Neural cell (in vitro differentiated cells): ENCODE measurements around the gene C1orf226. TPM values are rescaled to one million over a fixed set of nuclear protein-coding genes. Genes with fewer than 3 reads are reported as not detected.
A peak's percentile ranks its signal among the peaks of the same experiment; 100 is the strongest.

Experiments
- H2AFZ ChIP-seq: fragments of 200-600, 300-800 bp; sonication (generic), shearing (Covaris generic); 2 replicates; pipeline ENCODE4 v1.6.0; 2014; ENCODE audit warnings: low read depth, mild to moderate bottlenecking, antibody characterized with exemption, low read length, moderate library complexity
- H3F3A ChIP-seq: fragments of 200-600 bp; shearing (Covaris generic); 2 replicates; pipeline ENCODE4 v1.6.1; 2016; ENCODE audit warnings: mild to moderate bottlenecking, moderate library complexity, mixed read lengths, antibody characterized with exemption, low read length; ENCODE audit not compliant: insufficient read depth, poor library complexity, severe bottlenecking
- H3K27ac ChIP-seq: fragments of 200-600, 300-800 bp; sonication (generic), shearing (Covaris generic); 2 replicates; pipeline ENCODE4 v1.5.1; 2014; ENCODE audit warnings: mild to moderate bottlenecking, low read length, moderate library complexity
- H3K27me3 ChIP-seq: fragments of 300-800, 200-600 bp; sonication (generic), shearing (Covaris generic); 2 replicates; pipeline ENCODE4 v1.6.0; 2014; ENCODE audit warnings: mild to moderate bottlenecking, low read depth, low read length, moderate library complexity; ENCODE audit not compliant: insufficient read depth
- H3K36me3 ChIP-seq: fragments of 300-800, 200-600 bp; sonication (generic), shearing (Covaris generic); 2 replicates; pipeline ENCODE4 v1.5.1; 2014; ENCODE audit warnings: mild to moderate bottlenecking, antibody characterized with exemption, low read length, moderate library complexity; ENCODE audit not compliant: insufficient read depth
- H3K4me2 ChIP-seq: fragments of 300-800, 200-600 bp; sonication (generic), shearing (Covaris generic); 2 replicates; pipeline ENCODE4 v1.6.0; 2014; ENCODE audit warnings: mild to moderate bottlenecking, low read length
- H3K4me3 ChIP-seq: fragments of 300-800, 200-600 bp; sonication (generic), shearing (Covaris generic); 2 replicates; pipeline ENCODE4 v1.5.1; 2014; ENCODE audit warnings: mild to moderate bottlenecking, low read length, moderate library complexity
- H3K79me2 ChIP-seq: fragments of 200-600 bp; shearing (Covaris generic); replicated peaks from 2 replicates; pipeline ENCODE4 v1.6.0; 2014; ENCODE audit warnings: mild to moderate bottlenecking, low read length, moderate library complexity; ENCODE audit not compliant: insufficient read depth
- H3K9ac ChIP-seq: fragments of 300-800, 200-600 bp; sonication (generic), shearing (Covaris generic); 2 replicates; pipeline ENCODE4 v1.6.1; 2016; ENCODE audit warnings: mild to moderate bottlenecking, low read length, mixed read lengths
- H3K9me2 ChIP-seq: fragments of 200-600 bp; shearing (Covaris generic); 2 replicates; pipeline ENCODE4 v1.6.1; 2016; ENCODE audit warnings: mild to moderate bottlenecking, low read length, mixed read lengths; ENCODE audit not compliant: insufficient read depth
- H3K9me3 ChIP-seq: fragments of 200-600, 300-800 bp; sonication (generic), shearing (Covaris generic); 2 replicates; pipeline ENCODE4 v1.6.1; 2016; ENCODE audit warnings: mild to moderate bottlenecking, mixed run types, low read length, moderate library complexity, mixed read lengths
- H4K20me1 ChIP-seq: fragments of 200-600 bp; shearing (Covaris generic); 2 replicates; pipeline ENCODE4 v1.6.1; 2016; ENCODE audit warnings: mild to moderate bottlenecking, mixed run types; ENCODE audit not compliant: insufficient read depth
- EP300 ChIP-seq: fragments of 450-650 bp; conservative IDR thresholded peaks from 2 replicates; pipeline ENCODE4 v1.6.1; 2014; ENCODE audit warnings: antibody characterized with exemption, mild to moderate bottlenecking, moderate library complexity; ENCODE audit not compliant: poor library complexity, severe bottlenecking
- EZH2 ChIP-seq: fragments of 200-600, 300-800 bp; shearing (Covaris generic), sonication (generic); IDR thresholded peaks from 2 replicates; pipeline ENCODE4 v1.6.1; 2014; ENCODE audit warnings: antibody characterized with exemption, low read length, borderline replicate concordance, mild to moderate bottlenecking; ENCODE audit not compliant: insufficient read depth, poor library complexity, severe bottlenecking
- MXI1 ChIP-seq: fragments of 450-650 bp; conservative IDR thresholded peaks from 2 replicates; pipeline ENCODE4 v1.6.1; 2014; ENCODE audit warnings: antibody characterized with exemption, mild to moderate bottlenecking; ENCODE audit not compliant: poor library complexity, severe bottlenecking
- POLR2AphosphoS5 ChIP-seq: IDR thresholded peaks from 2 replicates; pipeline ENCODE4 v1.6.1; 2012
- RAD21 ChIP-seq: fragments of 450-650 bp; conservative IDR thresholded peaks from 2 replicates; pipeline ENCODE4 v1.6.1; 2014; ENCODE audit warnings: antibody characterized with exemption, mild to moderate bottlenecking, moderate library complexity
- SMC3 ChIP-seq: fragments of 450-650 bp; conservative IDR thresholded peaks from 2 replicates; pipeline ENCODE4 v1.6.1; 2014; ENCODE audit warnings: antibody characterized with exemption, mild to moderate bottlenecking, moderate library complexity; ENCODE audit not compliant: poor library complexity
- TAF1 ChIP-seq: IDR thresholded peaks from 2 replicates; pipeline ENCODE4 v1.6.1; 2012; ENCODE audit warnings: low read depth
- polyA plus RNA-seq: library from polyadenylated mRNA; depleted of rRNA; stranded (reverse); fragments of >200 nt; gene quantifications from 2 replicates; pipeline ENCODE4 v1.2.3, GENCODE V29; 2014
- TF ChIP-seq, protein P1 (sequence below): fragments of 450-650 bp; IDR thresholded peaks from 2 replicates; pipeline ENCODE4 v1.5.1; 2014; ENCODE audit warnings: antibody characterized with exemption, mild to moderate bottlenecking, moderate library complexity; ENCODE audit not compliant: poor library complexity, severe bottlenecking
- TF ChIP-seq, protein P2 (sequence below): IDR thresholded peaks from 2 replicates; pipeline ENCODE4 v1.6.1; 2012; ENCODE audit warnings: borderline replicate concordance

The C1orf226 gene
- polyA plus RNA-seq, 1 donor from 2014 or later: 6.7 TPM

DNA sequence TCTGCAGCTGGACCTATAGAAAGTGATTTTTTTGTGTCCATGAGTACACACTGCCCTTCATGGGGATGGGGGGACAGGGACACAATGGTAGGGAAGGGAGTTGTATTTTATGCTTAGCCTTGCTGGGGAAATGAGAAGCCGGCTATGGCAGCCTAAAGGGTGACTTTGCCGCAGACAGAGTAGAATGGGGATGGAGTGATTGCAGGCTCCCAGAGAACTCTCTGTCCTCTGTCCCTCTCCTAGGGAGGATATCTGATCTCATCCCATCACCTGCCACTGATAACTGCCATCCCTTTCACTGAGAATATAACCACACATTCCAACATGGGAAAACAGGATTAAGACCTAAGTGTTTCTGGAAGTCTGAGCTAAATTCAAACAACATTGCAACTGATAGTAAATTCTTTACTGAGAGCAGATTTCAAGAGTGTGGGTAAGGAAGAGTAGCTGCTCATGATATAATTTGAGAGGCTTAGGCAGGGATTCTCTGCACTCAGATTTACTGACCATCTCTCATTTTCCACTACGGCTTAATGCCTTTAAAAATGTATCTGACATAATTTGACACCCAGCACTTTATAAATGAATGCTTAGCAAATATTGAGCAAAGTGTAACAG is 16.5 kb downstream of the C1orf226 start:
- no peak overlapping the region for H3K9ac ChIP-seq
- no peaks in the 10 kb centered on the region for H3K36me3 ChIP-seq
- no peaks in the 10 kb centered on the region for H3K79me2 ChIP-seq
- H3F3A ChIP-seq: no peaks in the 10 kb centered on the region
- H3K4me2 ChIP-seq: no peak overlapping the region
- H3K9me3 ChIP-seq: no peaks in the 10 kb centered on the region
- no peak for TF ChIP-seq POLR2AphosphoS5
- TF ChIP-seq, protein P1, sequence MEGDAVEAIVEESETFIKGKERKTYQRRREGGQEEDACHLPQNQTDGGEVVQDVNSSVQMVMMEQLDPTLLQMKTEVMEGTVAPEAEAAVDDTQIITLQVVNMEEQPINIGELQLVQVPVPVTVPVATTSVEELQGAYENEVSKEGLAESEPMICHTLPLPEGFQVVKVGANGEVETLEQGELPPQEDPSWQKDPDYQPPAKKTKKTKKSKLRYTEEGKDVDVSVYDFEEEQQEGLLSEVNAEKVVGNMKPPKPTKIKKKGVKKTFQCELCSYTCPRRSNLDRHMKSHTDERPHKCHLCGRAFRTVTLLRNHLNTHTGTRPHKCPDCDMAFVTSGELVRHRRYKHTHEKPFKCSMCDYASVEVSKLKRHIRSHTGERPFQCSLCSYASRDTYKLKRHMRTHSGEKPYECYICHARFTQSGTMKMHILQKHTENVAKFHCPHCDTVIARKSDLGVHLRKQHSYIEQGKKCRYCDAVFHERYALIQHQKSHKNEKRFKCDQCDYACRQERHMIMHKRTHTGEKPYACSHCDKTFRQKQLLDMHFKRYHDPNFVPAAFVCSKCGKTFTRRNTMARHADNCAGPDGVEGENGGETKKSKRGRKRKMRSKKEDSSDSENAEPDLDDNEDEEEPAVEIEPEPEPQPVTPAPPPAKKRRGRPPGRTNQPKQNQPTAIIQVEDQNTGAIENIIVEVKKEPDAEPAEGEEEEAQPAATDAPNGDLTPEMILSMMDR: no peak
- TF ChIP-seq EP300: no peak
- no peak for TF ChIP-seq RAD21
- no peak for TF ChIP-seq EZH2
- TF ChIP-seq SMC3: no peak
- TF ChIP-seq MXI1: no peak
- TF ChIP-seq TAF1: no peak
- TF ChIP-seq, protein P2, sequence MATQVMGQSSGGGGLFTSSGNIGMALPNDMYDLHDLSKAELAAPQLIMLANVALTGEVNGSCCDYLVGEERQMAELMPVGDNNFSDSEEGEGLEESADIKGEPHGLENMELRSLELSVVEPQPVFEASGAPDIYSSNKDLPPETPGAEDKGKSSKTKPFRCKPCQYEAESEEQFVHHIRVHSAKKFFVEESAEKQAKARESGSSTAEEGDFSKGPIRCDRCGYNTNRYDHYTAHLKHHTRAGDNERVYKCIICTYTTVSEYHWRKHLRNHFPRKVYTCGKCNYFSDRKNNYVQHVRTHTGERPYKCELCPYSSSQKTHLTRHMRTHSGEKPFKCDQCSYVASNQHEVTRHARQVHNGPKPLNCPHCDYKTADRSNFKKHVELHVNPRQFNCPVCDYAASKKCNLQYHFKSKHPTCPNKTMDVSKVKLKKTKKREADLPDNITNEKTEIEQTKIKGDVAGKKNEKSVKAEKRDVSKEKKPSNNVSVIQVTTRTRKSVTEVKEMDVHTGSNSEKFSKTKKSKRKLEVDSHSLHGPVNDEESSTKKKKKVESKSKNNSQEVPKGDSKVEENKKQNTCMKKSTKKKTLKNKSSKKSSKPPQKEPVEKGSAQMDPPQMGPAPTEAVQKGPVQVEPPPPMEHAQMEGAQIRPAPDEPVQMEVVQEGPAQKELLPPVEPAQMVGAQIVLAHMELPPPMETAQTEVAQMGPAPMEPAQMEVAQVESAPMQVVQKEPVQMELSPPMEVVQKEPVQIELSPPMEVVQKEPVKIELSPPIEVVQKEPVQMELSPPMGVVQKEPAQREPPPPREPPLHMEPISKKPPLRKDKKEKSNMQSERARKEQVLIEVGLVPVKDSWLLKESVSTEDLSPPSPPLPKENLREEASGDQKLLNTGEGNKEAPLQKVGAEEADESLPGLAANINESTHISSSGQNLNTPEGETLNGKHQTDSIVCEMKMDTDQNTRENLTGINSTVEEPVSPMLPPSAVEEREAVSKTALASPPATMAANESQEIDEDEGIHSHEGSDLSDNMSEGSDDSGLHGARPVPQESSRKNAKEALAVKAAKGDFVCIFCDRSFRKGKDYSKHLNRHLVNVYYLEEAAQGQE: no peak
- H3K27me3 ChIP-seq: no peaks in the 10 kb centered on the region
- no peaks in the 10 kb centered on the region for H3K9me2 ChIP-seq
- peak overlapping the region; percentile 4 for H3K27ac ChIP-seq
- H3K4me3 ChIP-seq: peak overlapping the region; percentile 42
- no peak overlapping the region for H2AFZ ChIP-seq
- no peaks in the 10 kb centered on the region for H4K20me1 ChIP-seq

DNA sequence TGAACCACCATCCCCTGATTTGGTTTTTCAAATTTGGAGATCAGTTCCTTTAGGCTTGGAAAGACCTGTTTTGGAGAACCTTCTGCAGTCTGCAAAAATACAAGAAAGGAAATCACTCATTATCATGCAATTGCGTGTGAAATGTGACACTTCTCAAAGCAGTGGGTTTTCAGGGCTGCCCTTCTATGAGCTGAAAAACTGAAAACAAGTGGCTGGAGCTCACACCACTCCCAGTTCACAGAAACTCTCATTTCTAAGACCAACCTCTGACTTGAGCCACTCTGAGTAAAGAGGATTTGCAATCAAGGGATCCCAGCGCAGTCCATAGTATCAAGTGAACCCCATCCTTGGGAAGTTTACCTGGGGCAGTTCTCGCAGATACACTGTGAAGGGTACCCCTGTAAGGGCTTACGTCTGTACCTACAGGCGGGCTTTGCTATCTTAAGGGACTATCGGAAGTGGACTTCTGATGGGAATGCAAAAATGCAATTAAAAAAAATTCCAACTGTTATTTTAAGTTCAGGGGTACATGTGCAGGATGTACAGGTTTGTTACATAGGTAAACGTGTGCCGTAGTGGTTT is 17.6 kb downstream of the C1orf226 start:
- no peaks in the 10 kb centered on the region for H3F3A ChIP-seq
- no peak overlapping the region for H3K9ac ChIP-seq
- TF ChIP-seq EP300: no peak
- H3K4me2 ChIP-seq: no peak overlapping the region
- H3K27ac ChIP-seq: peak overlapping the region; percentile 4
- H3K79me2 ChIP-seq: no peaks in the 10 kb centered on the region
- no peaks in the 10 kb centered on the region for H3K9me3 ChIP-seq
- no peaks in the 10 kb centered on the region for H3K9me2 ChIP-seq
- H3K27me3 ChIP-seq: no peaks in the 10 kb centered on the region
- H2AFZ ChIP-seq: no peak overlapping the region
- peak overlapping the region; percentile 42 for H3K4me3 ChIP-seq
- H4K20me1 ChIP-seq: no peaks in the 10 kb centered on the region
- H3K36me3 ChIP-seq: no peaks in the 10 kb centered on the region
